Measurements from ENCODE around the gene SLC17A9.

SLC17A9 gene

GRCh38 chr20:62964700-62965099, 12.2 kb downstream of the SLC17A9 start:
- no peak overlapping the region for H3K27ac ChIP-seq
- TF ChIP-seq CTCF (IDR thresholded peaks at IDR 0.05) (no peak), ZFX (IDR thresholded peaks at IDR 0.05; ENCODE audit: borderline replicate concordance) (no peak)

GRCh38 chr20:62965363-62965771, 12.9 kb downstream of the SLC17A9 start:
- H3K27ac ChIP-seq, result no peak overlapping the region
- TF ChIP-seq CTCF (IDR thresholded peaks at IDR 0.05) (no peak), ZFX (IDR thresholded peaks at IDR 0.05; ENCODE audit: borderline replicate concordance) (no peak)

GRCh38 chr20:62966212-62967148, 14.0 kb downstream of the SLC17A9 start:
- no peak overlapping the region for H3K27ac ChIP-seq
- TF ChIP-seq CTCF (IDR thresholded peaks at IDR 0.05), result no peak
- no peak for TF ChIP-seq ZFX (IDR thresholded peaks at IDR 0.05; ENCODE audit: borderline replicate concordance)

GRCh38 chr20:62967149-62967501, 14.6 kb downstream of the SLC17A9 start:
- TF ChIP-seq CTCF (IDR thresholded peaks at IDR 0.05) (no peak), ZFX (IDR thresholded peaks at IDR 0.05; ENCODE audit: borderline replicate concordance) (no peak)
- H3K27ac ChIP-seq, result no peak overlapping the region

- TF ChIP-seq CTCF (IDR thresholded peaks at IDR 0.05), result no peak
- TF ChIP-seq ZFX (IDR thresholded peaks at IDR 0.05; ENCODE audit: borderline replicate concordance), result no peak
- H3K27ac ChIP-seq, result no peak overlapping the region
Measured at GRCh38 chr20:62967628-62968351, 15.3 kb downstream of the SLC17A9 start.

- H3K27ac ChIP-seq, result no peak overlapping the region
- TF ChIP-seq CTCF (IDR thresholded peaks at IDR 0.05) (no peak), ZFX (IDR thresholded peaks at IDR 0.05; ENCODE audit: borderline replicate concordance) (no peak)
Measured at GRCh38 chr20:62968378-62969178, 16.1 kb downstream of the SLC17A9 start.
